Measurements from ENCODE around the gene ANKRD13B.

Gene ANKRD13B

GRCh38 chr17:29652976-29653375, 60.0 kb downstream of the ANKRD13B start:
- TF ChIP-seq CTCF (IDR thresholded peaks at IDR 0.05; ENCODE audit: low read depth, low read length), result no peak
- no peak for DNase-seq
- Histone ChIP-seq H3K27me3 (ENCODE audit: insufficient read depth, low read depth, severe bottlenecking) (no peaks in the 10 kb centered on the region), H3K4me3 (ENCODE audit: low read depth, low read length) (no peak overlapping the region), H3K27ac (no peak overlapping the region), H3K9me3 (ENCODE audit: severe bottlenecking) (no peaks in the 10 kb centered on the region), H3K36me3 (peaks cover 3% of the 10 kb centered on the region; the same call in 1 of the 2 replicates)

GRCh38 chr17:29653995-29654714, 61.2 kb downstream of the ANKRD13B start:
- H3K36me3 ChIP-seq, result peaks cover 8% of the 10 kb centered on the region; the same call in 1 of the 2 replicates
- no peak for TF ChIP-seq CTCF (IDR thresholded peaks at IDR 0.05; ENCODE audit: low read depth, low read length)

GRCh38 chr17:29655323-29655722, 62.4 kb downstream of the ANKRD13B start:
- DNase-seq, result no peak
- no peak for TF ChIP-seq CTCF (IDR thresholded peaks at IDR 0.05; ENCODE audit: low read depth, low read length)
- H3K27me3 ChIP-seq (ENCODE audit: insufficient read depth, low read depth, severe bottlenecking), result no peaks in the 10 kb centered on the region
- no peaks in the 10 kb centered on the region for H3K9me3 ChIP-seq (ENCODE audit: severe bottlenecking)
- H3K4me3 ChIP-seq (ENCODE audit: low read depth, low read length), result no peak overlapping the region
- peaks cover 8% of the 10 kb centered on the region; the same call in 1 of the 2 replicates for H3K36me3 ChIP-seq
- no peak overlapping the region for H3K27ac ChIP-seq

More at GRCh38 chr17:29653995-29654714, 61.2 kb downstream of the ANKRD13B start:
- H3K27ac ChIP-seq, result no peak overlapping the region
- H3K4me3 ChIP-seq (ENCODE audit: low read depth, low read length), result no peak overlapping the region
- no peaks in the 10 kb centered on the region for H3K27me3 ChIP-seq (ENCODE audit: insufficient read depth, low read depth, severe bottlenecking)
- no peaks in the 10 kb centered on the region for H3K9me3 ChIP-seq (ENCODE audit: severe bottlenecking)
- DNase-seq, result no peak

- H3K27ac ChIP-seq, result no peak overlapping the region
- no peaks in the 10 kb centered on the region for H3K9me3 ChIP-seq (ENCODE audit: severe bottlenecking)
- TF ChIP-seq CTCF (IDR thresholded peaks at IDR 0.05; ENCODE audit: low read depth, low read length), result no peak
- H3K36me3 ChIP-seq, result peaks cover 8% of the 10 kb centered on the region
- H3K27me3 ChIP-seq (ENCODE audit: insufficient read depth, low read depth, severe bottlenecking), result no peaks in the 10 kb centered on the region
- H3K4me3 ChIP-seq (ENCODE audit: low read depth, low read length), result no peak overlapping the region
- no peak for DNase-seq
These were observed 66.2 kb downstream of the ANKRD13B start for GRCh38 chr17:29659155-29659554.

GRCh38 chr17:29661213-29661612, 68.3 kb downstream of the ANKRD13B start:
- TF ChIP-seq CTCF (IDR thresholded peaks at IDR 0.05; ENCODE audit: low read depth, low read length), result no peak
- Histone ChIP-seq H3K27me3 (ENCODE audit: insufficient read depth, low read depth, severe bottlenecking) (no peaks in the 10 kb centered on the region), H3K36me3 (peaks cover 19% of the 10 kb centered on the region), H3K27ac (no peak overlapping the region), H3K9me3 (ENCODE audit: severe bottlenecking) (no peaks in the 10 kb centered on the region), H3K4me3 (ENCODE audit: low read depth, low read length) (no peak overlapping the region)
- no peak for DNase-seq

- no peak for DNase-seq
- no peak overlapping the region for H3K27ac ChIP-seq
- no peak for TF ChIP-seq CTCF (IDR thresholded peaks at IDR 0.05; ENCODE audit: low read depth, low read length)
- H3K27me3 ChIP-seq (ENCODE audit: insufficient read depth, low read depth, severe bottlenecking), result no peaks in the 10 kb centered on the region
- H3K9me3 ChIP-seq (ENCODE audit: severe bottlenecking), result no peaks in the 10 kb centered on the region
- H3K36me3 ChIP-seq, result peaks cover 37% of the 10 kb centered on the region
- no peak overlapping the region for H3K4me3 ChIP-seq (ENCODE audit: low read depth, low read length)
These were observed 70.2 kb downstream of the ANKRD13B start for GRCh38 chr17:29663155-29663554.
